Panc1 (cell line): Measurements from ENCODE around the gene SLC17A6.

Experiments
- POLR2AphosphoS5 ChIP-seq: IDR thresholded peaks from 2 replicates; pipeline ENCODE4 v1.6.1; 2012; ENCODE audit warnings: mild to moderate bottlenecking, low read depth, low read length, moderate library complexity
- SIN3A ChIP-seq: IDR thresholded peaks from 2 replicates; pipeline ENCODE4 v1.6.1; 2012; ENCODE audit warnings: low read depth, mild to moderate bottlenecking, low read length, moderate library complexity, borderline replicate concordance; ENCODE audit not compliant: insufficient read depth
- TCF7L2 ChIP-seq: IDR thresholded peaks from 2 replicates; pipeline ENCODE4 v1.6.1; 2011; ENCODE audit warnings: mild to moderate bottlenecking, low read depth, low read length, inconsistent platforms
- TF ChIP-seq, protein P1 (sequence below): fragments of 450-650 bp; IDR thresholded peaks from 2 replicates; pipeline ENCODE4 v1.5.1; 2017; ENCODE audit warnings: mild to moderate bottlenecking

DNA sequence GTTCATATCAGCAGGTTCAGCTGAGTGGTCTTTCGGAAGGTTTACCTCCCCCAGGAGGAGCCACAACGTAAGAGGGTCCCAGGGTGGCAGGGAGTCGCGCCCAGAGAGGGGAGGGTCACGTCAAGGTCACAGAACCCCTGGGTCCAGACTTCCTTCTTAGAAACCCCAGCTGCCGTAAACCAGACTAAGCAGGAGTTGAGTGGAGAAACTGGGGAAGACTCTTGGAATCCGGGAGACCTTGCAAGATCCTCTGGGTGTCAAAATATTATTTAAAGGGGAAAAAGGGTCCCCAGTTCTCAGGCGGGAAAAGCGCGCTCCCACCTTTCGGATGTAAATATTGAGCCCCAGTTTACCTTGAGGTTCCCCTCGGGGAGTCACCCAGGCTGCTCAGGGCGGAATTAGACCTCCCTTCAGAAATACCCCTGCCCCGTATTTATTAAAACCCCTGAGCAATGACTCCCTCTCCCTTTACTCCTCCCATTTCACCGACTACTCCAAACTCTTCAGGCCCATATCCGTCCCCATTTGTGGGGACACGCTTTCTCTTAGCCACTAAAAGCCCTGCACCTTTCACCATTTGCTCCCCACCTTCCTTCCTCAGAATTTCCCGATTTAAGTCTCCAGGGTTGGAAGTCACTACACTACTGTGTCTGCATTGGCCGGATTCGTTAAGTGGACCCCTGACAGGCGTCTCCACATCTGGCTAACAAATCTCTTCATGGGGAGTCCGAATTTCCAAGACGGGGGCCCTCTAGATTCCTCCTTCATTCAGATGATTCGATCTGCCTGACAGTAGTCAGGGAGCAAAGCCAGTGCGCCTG, 4.2 kb downstream of the SLC17A6 start:
- TF ChIP-seq, protein P1, sequence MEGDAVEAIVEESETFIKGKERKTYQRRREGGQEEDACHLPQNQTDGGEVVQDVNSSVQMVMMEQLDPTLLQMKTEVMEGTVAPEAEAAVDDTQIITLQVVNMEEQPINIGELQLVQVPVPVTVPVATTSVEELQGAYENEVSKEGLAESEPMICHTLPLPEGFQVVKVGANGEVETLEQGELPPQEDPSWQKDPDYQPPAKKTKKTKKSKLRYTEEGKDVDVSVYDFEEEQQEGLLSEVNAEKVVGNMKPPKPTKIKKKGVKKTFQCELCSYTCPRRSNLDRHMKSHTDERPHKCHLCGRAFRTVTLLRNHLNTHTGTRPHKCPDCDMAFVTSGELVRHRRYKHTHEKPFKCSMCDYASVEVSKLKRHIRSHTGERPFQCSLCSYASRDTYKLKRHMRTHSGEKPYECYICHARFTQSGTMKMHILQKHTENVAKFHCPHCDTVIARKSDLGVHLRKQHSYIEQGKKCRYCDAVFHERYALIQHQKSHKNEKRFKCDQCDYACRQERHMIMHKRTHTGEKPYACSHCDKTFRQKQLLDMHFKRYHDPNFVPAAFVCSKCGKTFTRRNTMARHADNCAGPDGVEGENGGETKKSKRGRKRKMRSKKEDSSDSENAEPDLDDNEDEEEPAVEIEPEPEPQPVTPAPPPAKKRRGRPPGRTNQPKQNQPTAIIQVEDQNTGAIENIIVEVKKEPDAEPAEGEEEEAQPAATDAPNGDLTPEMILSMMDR: no peak
- TF ChIP-seq POLR2AphosphoS5 (no peak), TCF7L2 (no peak), SIN3A (no peak)
